Bronchial epithelial cell (primary cell): ENCODE results near the gene PSMC4. TPM values are rescaled to one million over a fixed set of nuclear protein-coding genes. Genes with fewer than 3 reads are reported as not detected.

Experiments used
- DNase-seq: peaks from one replicate; pipeline ENCODE4 v3.0.0-alpha.2; 2010; ENCODE audit warnings: low read depth
- FAIRE-seq: peaks from 2 replicates; lab custom pipeline; 2011; peaks lifted over from hg19 to GRCh38; lab: Jason Lieb, UNC
- H3K27me3 ChIP-seq: 2 replicates; pipeline ENCODE4 v1.5.1; 2011; ENCODE audit warnings: low read length; ENCODE audit not compliant: control insufficient read depth, insufficient read depth
- H3K36me3 ChIP-seq: 2 replicates; pipeline ENCODE4 v1.5.1; 2011; ENCODE audit warnings: low read length; ENCODE audit not compliant: control insufficient read depth, insufficient read depth
- H3K4me3 ChIP-seq: 2 replicates; pipeline ENCODE4 v1.5.1; 2011; ENCODE audit warnings: mild to moderate bottlenecking, low read depth, low read length, control low read depth
- total RNA-seq: library from RNA; depleted of rRNA; stranded (reverse); fragments of >200 nt; gene quantifications from 2 replicates; pipeline ENCODE4 v1.2.1, GENCODE V29; 2014
- TF ChIP-seq, protein P1 (sequence below): IDR thresholded peaks from 2 replicates; pipeline ENCODE4 v1.5.1; 2011; ENCODE audit warnings: mild to moderate bottlenecking, moderate library complexity, low read length, control low read depth, inconsistent platforms; ENCODE audit not compliant: insufficient read depth, severe bottlenecking

PSMC4 gene
- total RNA-seq, 1 donor from 2014 or later: 99.3 TPM

DNA sequence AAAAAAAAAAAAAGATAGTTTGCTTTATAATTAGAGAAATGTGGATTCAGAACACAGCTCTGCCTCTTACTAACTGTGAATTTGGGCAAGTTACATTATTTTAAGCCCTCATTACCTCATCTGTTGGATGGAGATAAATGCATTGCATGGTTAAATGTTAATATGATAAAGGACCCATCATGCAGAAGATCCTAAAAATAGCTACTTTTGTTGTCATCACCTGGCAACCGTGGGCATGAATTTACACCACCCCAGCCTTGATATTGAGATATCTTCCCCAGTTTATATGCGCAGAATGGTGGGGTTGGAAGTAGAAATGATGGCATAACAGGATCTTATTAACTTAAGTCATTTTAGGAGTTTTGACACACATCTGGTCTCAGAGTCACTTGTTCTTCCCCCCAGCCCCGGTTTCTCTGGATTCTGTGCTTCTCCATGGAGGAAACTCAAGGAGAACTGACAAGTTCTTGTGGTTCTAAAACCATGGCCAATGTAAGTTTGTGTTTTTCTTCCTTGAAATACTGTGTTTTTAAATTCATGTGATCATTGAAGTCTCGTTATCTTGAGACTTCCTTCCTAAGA lies 34.8 kb downstream of the PSMC4 start:
- no peak for DNase-seq
- no peak for FAIRE-seq
- TF ChIP-seq, protein P1, sequence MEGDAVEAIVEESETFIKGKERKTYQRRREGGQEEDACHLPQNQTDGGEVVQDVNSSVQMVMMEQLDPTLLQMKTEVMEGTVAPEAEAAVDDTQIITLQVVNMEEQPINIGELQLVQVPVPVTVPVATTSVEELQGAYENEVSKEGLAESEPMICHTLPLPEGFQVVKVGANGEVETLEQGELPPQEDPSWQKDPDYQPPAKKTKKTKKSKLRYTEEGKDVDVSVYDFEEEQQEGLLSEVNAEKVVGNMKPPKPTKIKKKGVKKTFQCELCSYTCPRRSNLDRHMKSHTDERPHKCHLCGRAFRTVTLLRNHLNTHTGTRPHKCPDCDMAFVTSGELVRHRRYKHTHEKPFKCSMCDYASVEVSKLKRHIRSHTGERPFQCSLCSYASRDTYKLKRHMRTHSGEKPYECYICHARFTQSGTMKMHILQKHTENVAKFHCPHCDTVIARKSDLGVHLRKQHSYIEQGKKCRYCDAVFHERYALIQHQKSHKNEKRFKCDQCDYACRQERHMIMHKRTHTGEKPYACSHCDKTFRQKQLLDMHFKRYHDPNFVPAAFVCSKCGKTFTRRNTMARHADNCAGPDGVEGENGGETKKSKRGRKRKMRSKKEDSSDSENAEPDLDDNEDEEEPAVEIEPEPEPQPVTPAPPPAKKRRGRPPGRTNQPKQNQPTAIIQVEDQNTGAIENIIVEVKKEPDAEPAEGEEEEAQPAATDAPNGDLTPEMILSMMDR: no peak
- Histone ChIP-seq H3K4me3 (no peak overlapping the region), H3K27me3 (no peaks in the 10 kb centered on the region), H3K36me3 (no peaks in the 10 kb centered on the region)

DNA sequence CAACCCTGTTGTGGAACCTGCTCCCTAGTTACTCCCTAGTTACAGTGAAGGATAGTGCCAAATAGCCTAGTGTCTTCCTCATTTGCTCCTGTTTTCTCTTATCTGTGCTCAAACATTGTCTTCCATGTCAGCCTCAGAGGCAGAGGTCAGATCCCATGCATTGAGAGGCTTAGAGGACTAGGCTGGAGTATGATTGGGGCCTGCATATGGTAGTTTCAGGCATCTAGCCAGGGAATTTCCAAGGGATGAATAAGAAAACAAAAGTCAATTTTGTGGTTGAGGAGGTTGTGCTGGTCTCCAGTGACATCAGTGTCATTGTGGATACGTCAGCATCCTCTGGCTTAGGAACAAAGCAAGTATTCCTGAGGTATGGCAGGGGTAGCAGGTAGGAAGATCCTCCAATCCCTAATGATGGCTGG lies 35.3 kb downstream of the PSMC4 start:
- Histone ChIP-seq H3K27me3 (no peaks in the 10 kb centered on the region), H3K36me3 (no peaks in the 10 kb centered on the region), H3K4me3 (no peak overlapping the region)
- DNase-seq (peak; percentile 80), FAIRE-seq (no peak)
- TF ChIP-seq, protein P1: no peak

DNA sequence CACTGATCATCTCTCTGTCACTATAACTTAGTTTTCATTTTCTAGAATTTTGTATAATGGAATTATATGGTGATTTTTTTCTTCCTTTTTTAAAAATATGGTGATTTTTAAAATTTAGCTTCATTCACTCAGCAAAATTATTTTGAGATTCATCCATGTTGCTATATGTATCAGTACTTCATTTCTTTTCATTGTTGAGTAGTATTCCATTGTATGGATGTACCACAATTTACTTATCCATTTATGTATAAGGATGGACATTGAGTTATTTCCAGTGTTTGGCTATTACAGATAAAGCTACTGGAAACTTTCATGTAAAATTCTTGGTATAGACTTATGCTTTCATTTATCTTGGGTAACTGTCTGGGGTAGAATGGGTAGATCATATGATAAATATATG lies 38.7 kb downstream of the PSMC4 start:
- TF ChIP-seq, protein P1: no peak
- DNase-seq (no peak), FAIRE-seq (no peak)
- H3K36me3 ChIP-seq: no peaks in the 10 kb centered on the region
- H3K27me3 ChIP-seq: no peaks in the 10 kb centered on the region
- no peak overlapping the region for H3K4me3 ChIP-seq

DNA sequence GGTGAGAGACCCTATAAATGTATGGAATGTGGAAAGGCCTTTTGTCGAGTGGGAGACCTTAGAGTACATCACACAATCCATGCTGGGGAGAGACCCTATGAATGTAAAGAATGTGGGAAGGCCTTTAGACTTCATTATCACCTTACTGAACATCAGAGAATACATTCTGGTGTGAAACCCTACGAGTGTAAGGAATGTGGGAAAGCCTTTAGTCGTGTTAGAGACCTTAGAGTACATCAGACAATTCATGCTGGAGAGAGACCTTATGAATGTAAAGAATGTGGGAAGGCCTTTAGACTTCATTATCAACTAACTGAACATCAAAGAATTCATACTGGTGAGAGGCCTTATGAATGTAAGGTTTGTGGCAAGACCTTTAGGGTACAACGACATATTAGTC lies 43.0 kb downstream of the PSMC4 start:
- H3K4me3 ChIP-seq: no peak overlapping the region
- no peaks in the 10 kb centered on the region for H3K27me3 ChIP-seq
- no peak for DNase-seq
- TF ChIP-seq, protein P1: no peak
- no peaks in the 10 kb centered on the region for H3K36me3 ChIP-seq
- no peak for FAIRE-seq

DNA sequence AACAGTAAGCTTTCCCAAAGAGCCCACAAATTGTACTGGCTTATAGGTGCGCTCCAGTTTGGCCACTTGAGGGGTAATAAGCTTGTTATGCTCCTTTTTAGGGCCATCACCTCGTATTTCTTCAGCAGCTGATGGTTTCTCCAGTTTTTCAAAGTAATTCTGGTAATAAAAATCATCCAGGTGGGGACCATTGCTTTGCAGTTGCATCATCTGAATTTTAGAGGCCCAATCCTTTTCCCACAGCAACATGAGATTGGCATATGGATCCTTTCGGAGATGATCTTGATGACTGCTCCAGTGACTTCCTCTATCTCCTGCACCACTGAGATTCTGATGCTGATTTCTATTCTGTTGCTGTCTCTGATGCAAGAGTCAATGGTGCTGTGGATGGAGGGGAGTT lies 53.0 kb downstream of the PSMC4 start:
- DNase-seq: no peak
- peak; percentile 79 for FAIRE-seq
- no peak overlapping the region for H3K4me3 ChIP-seq
- H3K27me3 ChIP-seq: no peaks in the 10 kb centered on the region
- no peaks in the 10 kb centered on the region for H3K36me3 ChIP-seq
- TF ChIP-seq, protein P1: no peak
